HG02623 (cell line): Measurements from ENCODE around the gene CXCL16.
A peak's percentile ranks its signal among the peaks of the same experiment; 100 is the strongest.
"Not testable (repeated sequence)": the region's sequence is repeated elsewhere in the genome, so short reads cannot be mapped to it uniquely, and the experiment has no call there.

Experiments
- ATAC-seq: cut with Tn5 transposase; IDR thresholded peaks from one replicate; pipeline ENCODE4 v1.9.1; 2021; ENCODE audit warnings: moderate library complexity; ENCODE audit not compliant: unreplicated experiment

The CXCL16 gene

GRCh38 chr17:4722678-4723240, 17.0 kb downstream of the CXCL16 start:
- no peak for ATAC-seq

- ATAC-seq, result no peak
These were observed 18.3 kb downstream of the CXCL16 start for GRCh38 chr17:4721203-4722135.

GRCh38 chr17:4720787-4721186, 18.9 kb downstream of the CXCL16 start:
- ATAC-seq, result no peak

- ATAC-seq, result no peak
These were observed 20.0 kb downstream of the CXCL16 start for GRCh38 chr17:4719684-4720221.

GRCh38 chr17:4719146-4719545, 20.6 kb downstream of the CXCL16 start:
- ATAC-seq, result no peak

- no peak for ATAC-seq
These were observed 21.5 kb downstream of the CXCL16 start for GRCh38 chr17:4718276-4718675.

- ATAC-seq, result no peak
These were observed 21.9 kb downstream of the CXCL16 start for GRCh38 chr17:4717791-4718190.

- no peak for ATAC-seq
These were observed 23.6 kb downstream of the CXCL16 start for GRCh38 chr17:4716081-4716480.

GRCh38 chr17:4715063-4715744, 24.5 kb downstream of the CXCL16 start:
- ATAC-seq, result no peak

- ATAC-seq, result not testable (repeated sequence)
These were observed 25.2 kb downstream of the CXCL16 start for GRCh38 chr17:4714340-4715062.

GRCh38 chr17:4712526-4712925, 27.2 kb downstream of the CXCL16 start:
- no peak for ATAC-seq

GRCh38 chr17:4711661-4712181, 28.0 kb downstream of the CXCL16 start:
- no peak for ATAC-seq

- ATAC-seq, result no peak
These were observed 28.8 kb downstream of the CXCL16 start for GRCh38 chr17:4710693-4711634.

GRCh38 chr17:4709794-4710692, 29.7 kb downstream of the CXCL16 start, which contains the start of gene ARRB2:
Gene ARRB2 (plus strand): TSS chr17:4710632. CDS start chr17:4710722, 90 bp downstream.
- ATAC-seq, result peak; percentile 80

GRCh38 chr17:4708436-4708835, 31.3 kb downstream of the CXCL16 start:
- ATAC-seq, result no peak

GRCh38 chr17:4706121-4706520, 33.6 kb downstream of the CXCL16 start:
- ATAC-seq, result no peak

- no peak for ATAC-seq
These were observed 34.7 kb downstream of the CXCL16 start for GRCh38 chr17:4704991-4705390.

GRCh38 chr17:4704574-4704907, 35.2 kb downstream of the CXCL16 start:
- not testable (repeated sequence) for ATAC-seq

GRCh38 chr17:4703330-4703691, 36.4 kb downstream of the CXCL16 start:
- no peak for ATAC-seq
